Hepatocyte (in vitro differentiated cells): ENCODE results near the gene CTBP1.

ENCODE experiments used
- CTCF ChIP-seq: fragments of 200-600 bp; sonication (generic); IDR thresholded peaks from 2 replicates; pipeline ENCODE4 v1.5.1; 2016; ENCODE audit warnings: antibody characterized with exemption, mild to moderate bottlenecking; ENCODE audit not compliant: poor library complexity
- EZH2phosphoT487 ChIP-seq: fragments of 200-600 bp; sonication (generic); IDR thresholded peaks from one replicate; pipeline ENCODE4 v1.6.1; 2018; ENCODE audit warnings: antibody characterized with exemption, mild to moderate bottlenecking, low read depth, moderate library complexity; ENCODE audit not compliant: unreplicated experiment, severe bottlenecking

DNA sequence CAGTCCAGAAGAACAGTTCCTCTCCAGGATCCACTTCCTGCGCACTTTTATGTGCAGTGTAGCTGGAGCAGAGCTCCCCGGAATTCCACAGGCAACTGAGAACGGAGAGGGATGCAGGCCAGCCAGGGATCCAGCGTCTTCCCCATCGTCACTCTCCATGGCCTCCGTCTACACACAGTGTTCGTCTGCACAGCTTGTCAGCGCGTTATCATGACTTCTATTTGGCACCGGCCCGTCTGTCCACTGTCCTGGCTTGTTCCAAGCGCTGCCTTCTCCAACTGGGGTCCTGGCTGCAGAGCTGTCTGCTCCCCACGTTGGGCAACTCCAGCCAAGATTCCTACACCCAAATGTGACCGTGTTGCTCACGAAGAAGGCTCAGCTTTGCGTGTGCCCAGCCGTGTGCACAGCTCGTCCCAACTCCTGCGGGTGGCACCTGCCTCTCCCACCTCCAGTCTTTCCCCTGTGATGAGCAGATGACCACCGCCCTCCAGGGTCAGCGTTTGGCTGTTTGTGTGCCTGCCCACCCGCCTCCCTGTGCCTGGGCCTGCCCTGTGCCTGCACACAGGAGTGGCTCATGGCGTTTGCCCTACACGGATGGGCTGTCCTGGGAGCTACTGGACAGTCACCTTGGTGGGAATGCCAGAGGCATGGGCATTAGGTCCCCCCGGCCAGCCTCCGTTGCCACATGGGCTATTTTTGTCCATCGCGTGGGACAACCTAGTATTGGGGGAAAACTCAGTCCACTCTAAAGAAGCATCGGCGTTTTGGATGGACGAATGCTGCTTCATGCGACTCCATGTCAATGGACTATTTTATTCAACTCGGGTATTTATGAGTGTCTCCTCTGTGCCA lies 2.2 kb upstream of the CTBP1 start:
- TF ChIP-seq CTCF (no peak), EZH2phosphoT487 (no peak)
